HepG2 (cell line): ENCODE measurements around the gene MBL2. TPM values are rescaled to one million over a fixed set of nuclear protein-coding genes. Genes with fewer than 3 reads are reported as not detected.

Experiments used
- ATAC-seq: fragments of 200-7000 bp; cut with Tn5 transposase; 3 replicates; pipeline ENCODE4 v1.9.1; 2020; ENCODE audit warnings: mild to moderate bottlenecking, moderate library complexity
- BruUV-seq: library from RNA; stranded (reverse); fragments of 400-500 nt; replicated peaks from 2 replicates; lab custom pipeline; 2021; lab: Mats Ljungman, UMichigan
- CTCF ChIA-PET: fragments of 300-600 bp; formaldehyde crosslinking; extraction: SDS; loops from one replicate; lab custom pipeline; 2021; ENCODE audit warnings: low total read pairs, inconsistent platforms, low intra/inter-chr PET ratio; lab: Yijun Ruan, JAX
- POLR2A ChIA-PET: fragments of 350-600 bp; sonication (Branson Sonifier 250); formaldehyde crosslinking; loops from one replicate; lab custom pipeline; 2020; ENCODE audit warnings: antibody characterized with exemption, inconsistent platforms; lab: Yijun Ruan, JAX
- DNase-seq: peaks from one replicate; pipeline ENCODE4 v3.0.0-alpha.2; 2015; ENCODE audit warnings: low spot score
- FAIRE-seq: peaks from 3 replicates; lab custom pipeline; 2011; peaks lifted over from hg19 to GRCh38; lab: Jason Lieb, UNC
- H2AFZ ChIP-seq: one replicate; pipeline ENCODE4 v1.6.1; 2011; ENCODE audit warnings: low read length, inconsistent platforms
- H3K27ac ChIP-seq: fragments of 300-600 bp; 3 replicates; pipeline ENCODE4 v1.8.0; 2011; ENCODE audit warnings: mixed run types, mild to moderate bottlenecking, mixed read lengths, low read length, inconsistent platforms; ENCODE audit not compliant: insufficient read depth; ENCODE audit errors: extremely low read length
- H3K27me3 ChIP-seq, 2 experiments: fragments of 200-600 bp in 1 of 2; 2 replicates in 1 of 2; 3 replicates in 1 of 2; pipeline versions ENCODE4 v1.6.0 to v1.8.0; 2011; ENCODE audit warnings: low read length in 2 of 2, mild to moderate bottlenecking in 2 of 2, moderate library complexity in 2 of 2, inconsistent platforms in 1 of 2; ENCODE audit not compliant: insufficient read depth in 2 of 2, control insufficient read depth in 1 of 2
- H3K36me3 ChIP-seq, 2 experiments: fragments of 200-600 bp in 1 of 2; replicated peaks in 1 of 2; 2 replicates in 1 of 2; 3 replicates in 1 of 2; pipeline versions ENCODE4 v1.5.1 to v1.8.0; 2011; ENCODE audit warnings: low read length in 2 of 2, inconsistent platforms in 1 of 2; ENCODE audit not compliant: insufficient read depth in 2 of 2, control insufficient read depth in 1 of 2
- H3K4me1 ChIP-seq: 2 replicates; pipeline ENCODE4 v1.5.1; 2012; ENCODE audit warnings: low read length, inconsistent platforms; ENCODE audit not compliant: insufficient read depth
- H3K4me2 ChIP-seq: 2 replicates; pipeline ENCODE4 v1.6.0; 2011; ENCODE audit warnings: low read depth, low read length, inconsistent platforms
- H3K4me3 ChIP-seq, 3 experiments: fragments of 200-600 bp in 1 of 3; sonication (generic), shearing (Covaris generic) in 1 of 3; replicated peaks in 1 of 3; 2 replicates each; pipeline ENCODE4 v1.5.1; 2011 to 2016; ENCODE audit warnings: low read length in 3 of 3, inconsistent platforms in 2 of 3, low read depth in 2 of 3, mild to moderate bottlenecking in 2 of 3, control low read depth in 1 of 3, mixed read lengths in 1 of 3; ENCODE audit not compliant: insufficient read depth in 1 of 3
- H3K79me2 ChIP-seq: one replicate; pipeline ENCODE4 v1.6.1; 2011; ENCODE audit warnings: low read length, inconsistent platforms; ENCODE audit not compliant: insufficient read depth
- H3K9ac ChIP-seq: 2 replicates; pipeline ENCODE4 v1.6.0; 2011; ENCODE audit warnings: mild to moderate bottlenecking, low read depth, low read length, inconsistent platforms; ENCODE audit not compliant: insufficient read depth
- H3K9me3 ChIP-seq: 2 replicates; pipeline ENCODE4 v1.5.1; 2012; ENCODE audit warnings: mild to moderate bottlenecking, low read length
- H4K20me1 ChIP-seq: 2 replicates; pipeline ENCODE4 v1.6.0; 2011; ENCODE audit warnings: inconsistent platforms, mild to moderate bottlenecking, low read length, moderate library complexity; ENCODE audit not compliant: insufficient read depth
- BRD4 ChIP-seq: sonication (generic); formaldehyde crosslinking; IDR thresholded peaks from 2 replicates; pipeline ENCODE4 v1.4.0; 2020; ENCODE audit warnings: missing genetic modification reagents
- CREM ChIP-seq, 2 experiments: sonication (generic) in 1 of 2; formaldehyde crosslinking in 1 of 2; IDR thresholded peaks; 2 replicates each; pipeline versions ENCODE4 v1.4.0 to v1.6.1; 2016 to 2020; ENCODE audit warnings: antibody characterized with exemption in 1 of 2, mild to moderate bottlenecking in 1 of 2, missing genetic modification reagents in 1 of 2
- ELF3 ChIP-seq: IDR thresholded peaks from 2 replicates; pipeline ENCODE4 v1.6.1; 2016; ENCODE audit warnings: missing genetic modification reagents, missing compliant biosample characterization
- EP300 ChIP-seq, 3 experiments: sonication (generic) in 1 of 3; formaldehyde crosslinking in 1 of 3; IDR thresholded peaks; 2 replicates each; pipeline versions ENCODE4 v1.5.1 to v1.6.1; 2011 to 2020; ENCODE audit warnings: low read depth in 2 of 3, low read length in 2 of 3, borderline replicate concordance in 1 of 3, improper control_type of control experiment in 1 of 3, mild to moderate bottlenecking in 1 of 3, missing genetic modification reagents in 1 of 3, moderate library complexity in 1 of 3
- FOXO1 ChIP-seq: sonication (generic); formaldehyde crosslinking; IDR thresholded peaks from 2 replicates; pipeline ENCODE4 v1.4.0; 2020; ENCODE audit warnings: missing genetic modification reagents
- ZBTB20 ChIP-seq: sonication (generic); formaldehyde crosslinking; IDR thresholded peaks from 2 replicates; pipeline ENCODE4 v1.8.1; 2023; ENCODE audit warnings: missing genetic modification reagents, low read depth, mild to moderate bottlenecking, borderline replicate concordance
- ZBTB46 ChIP-seq: sonication (generic); formaldehyde crosslinking; IDR thresholded peaks from 2 replicates; pipeline ENCODE4 v1.4.0; 2020; ENCODE audit warnings: mild to moderate bottlenecking, missing genetic modification reagents, borderline replicate concordance
- ZFY ChIP-seq: sonication (generic); formaldehyde crosslinking; IDR thresholded peaks from 2 replicates; pipeline ENCODE4 v1.4.0; 2020; ENCODE audit warnings: missing genetic modification reagents
- ZNF251 ChIP-seq: sonication (generic); formaldehyde crosslinking; IDR thresholded peaks from 2 replicates; pipeline ENCODE4 v1.9.0; 2021; ENCODE audit warnings: mild to moderate bottlenecking, missing genetic modification reagents
- ZNF292 ChIP-seq: sonication (generic); formaldehyde crosslinking; IDR thresholded peaks from 2 replicates; pipeline ENCODE4 v1.8.1; 2022; ENCODE audit warnings: mild to moderate bottlenecking, low read depth, missing genetic modification reagents, borderline replicate concordance
- ZNF367 ChIP-seq: sonication (generic); formaldehyde crosslinking; IDR thresholded peaks from 2 replicates; pipeline ENCODE4 v1.4.0; 2020; ENCODE audit warnings: missing genetic modification reagents, borderline replicate concordance
- ZNF660 ChIP-seq: sonication (generic); formaldehyde crosslinking; IDR thresholded peaks from 2 replicates; pipeline ENCODE4 v1.5.1; 2020; ENCODE audit warnings: mild to moderate bottlenecking, low read depth, missing genetic modification reagents, borderline replicate concordance
- ZNF709 ChIP-seq: sonication (generic); formaldehyde crosslinking; IDR thresholded peaks from 2 replicates; pipeline ENCODE4 v1.5.0; 2020; ENCODE audit warnings: mild to moderate bottlenecking, missing genetic modification reagents
- ZNF781 ChIP-seq: sonication (generic); formaldehyde crosslinking; IDR thresholded peaks from 2 replicates; pipeline ENCODE4 v1.5.1; 2020; ENCODE audit warnings: borderline replicate concordance, mild to moderate bottlenecking, missing genetic modification reagents; ENCODE audit errors: not compliant biosample characterization
- WGBS: methylation state at CpG from one replicate; pipeline ENCODE4 v1.1.6; 2017; ENCODE audit warnings: low lambda C conversion rate; 5-methylcytosine and 5-hydroxymethylcytosine counted together
- in situ Hi-C: cut with HindIII; loops from 2 replicates; pipeline ENCODE4 v1.10.0; 2017; ENCODE audit warnings: low pct_unique_long_range_greater_than_20kb; ENCODE audit not compliant: extremely low pct_ligation_motif_present
- intact Hi-C: fragments of 100-400 bp; cut with micrococcal nuclease; formaldehyde crosslinking; loops from one replicate; pipeline ENCODE4 v1.10.0; 2022; ENCODE audit not compliant: unreplicated experiment
- polyA plus RNA-seq, 8 experiments: library from polyadenylated mRNA; depleted of rRNA in 3 of 8; stranded (reverse) in 7 of 8; unstranded in 1 of 8; fragments of >200 nt; fragmentation: Illumina TruSeq in 4 of 8; extraction: Trizol in 4 of 8; gene quantifications; 2 replicates each; pipeline versions ENCODE4 v1.2.1 to v1.2.3, GENCODE V29; 2011 to 2016; ENCODE audit warnings: low read depth in 4 of 8, missing spikeins in 1 of 8, mixed read lengths in 1 of 8; ENCODE audit not compliant: insufficient read depth in 1 of 8
- total RNA-seq, 5 experiments: library from RNA; depleted of rRNA; stranded (reverse); fragments of >200 nt; fragmentation: Illumina TruSeq; extraction: Trizol; gene quantifications; 2 replicates each; pipeline ENCODE4 v1.2.3, GENCODE V29; 2016; ENCODE audit warnings: low read depth in 1 of 5

The MBL2 gene
- total and polyA plus RNA-seq, 2 of the 13 experiments (the other 11 are each of a cell fraction or from before 2014, with no cell fraction given), result 9.6 to 16.2 TPM

- FAIRE-seq, result no peak
- WGBS, result 95% methylated on average over 5 of the region's 5 CpGs
- POLR2A ChIA-PET, result interaction anchor here (3.9 to 4.1 kb wide), 2 partner anchors 30 to 36 kb away, joined by 16 to 29 read pairs; no protein-coding TSS in a partner anchor
- peak overlapping the region; percentile 100 for H3K27ac ChIP-seq
- CTCF ChIA-PET, result interaction anchor here (8.0 kb wide), 1 partner anchor 36 kb away, joined by 218 read pairs; no protein-coding TSS in a partner anchor
- intact Hi-C loops, result no loop called here
- no peaks in the 10 kb centered on the region for H3K27me3 ChIP-seq
- no peak for ATAC-seq
- H3K36me3 ChIP-seq, result no peaks in the 10 kb centered on the region
- TF ChIP-seq FOXO1, result no peak
- no peak for TF ChIP-seq ZNF709 (CRISPR knock-in tag)
- no peak; the same call in 1 of the 2 replicates for TF ChIP-seq ZNF367 (CRISPR knock-in tag)
- TF ChIP-seq BRD4 (CRISPR knock-in tag), result peak; percentile 67; the same call in 1 of the 2 replicates
- no peaks in the 10 kb centered on the region for H4K20me1 ChIP-seq
- H3K9me3 ChIP-seq, result no peaks in the 10 kb centered on the region
- in situ Hi-C loops, result no loop called here
- no peak overlapping the region for H3K4me3 ChIP-seq
- H2AFZ ChIP-seq, result no peak overlapping the region
- H3K79me2 ChIP-seq, result no peaks in the 10 kb centered on the region
- H3K4me2 ChIP-seq, result no peak overlapping the region
- BruUV-seq, result no TSS peak
- no peak overlapping the region; the same call in 1 of the 2 replicates for H3K9ac ChIP-seq
- peaks cover 74% of the 10 kb centered on the region for H3K4me1 ChIP-seq
- no peak for DNase-seq
These were observed 4.8 kb upstream of the MBL2 start for GRCh38 chr10:52777414-52777813.

GRCh38 chr10:52776471-52776903, 3.9 kb upstream of the MBL2 start:
- FAIRE-seq (peak; percentile 71), DNase-seq (peak; percentile 64), ATAC-seq (no peak)
- POLR2A ChIA-PET, result interaction anchor here (2.8 to 3.9 kb wide), 4 partner anchors 15 to 35 kb away, joined by 12 to 29 read pairs (median 26); no protein-coding TSS in a partner anchor
- Histone ChIP-seq H3K27ac (peak overlapping the region; percentile 100), H4K20me1 (no peaks in the 10 kb centered on the region), H3K27me3 (no peaks in the 10 kb centered on the region), H3K36me3 (no peaks in the 10 kb centered on the region), H3K9ac (peak overlapping the region; percentile 91), H3K9me3 (no peaks in the 10 kb centered on the region), H3K4me1 (peaks cover 83% of the 10 kb centered on the region), H2AFZ (no peak overlapping the region), H3K4me2 (peak overlapping the region; percentile 99), H3K79me2 (no peaks in the 10 kb centered on the region), H3K4me3 (no peak overlapping the region)
- in situ Hi-C loops, result no loop called here
- BruUV-seq, result no TSS peak
- CTCF ChIA-PET, result interaction anchor here (8.0 kb wide), 1 partner anchor 35 kb away, joined by 218 read pairs; no protein-coding TSS in a partner anchor
- intact Hi-C loops, result loop anchor here (1.0 kb wide), 1 partner anchor 35 kb away; no protein-coding TSS in a partner anchor
- WGBS, result no CpG with 5 or more reads among the region's 1 CpG
- TF ChIP-seq CREM (IDR thresholded peaks at IDR 0.05), result peak; percentile 34; the same call in 1 of the 2 replicates
- TF ChIP-seq CREM (CRISPR knock-in tag; IDR thresholded peaks at IDR 0.05), result no peak
- peak; percentile 65 for TF ChIP-seq ZFY (CRISPR knock-in tag)
- no peak for TF ChIP-seq ZBTB46 (CRISPR knock-in tag)
- TF ChIP-seq ZNF781 (CRISPR knock-in tag), result no peak
- TF ChIP-seq EP300 (IDR thresholded peaks at IDR 0.05; ENCODE audit: low read depth in 2 of 2, low read length in 2 of 2), result peak in 1 of 2 experiments; percentile 74; a peak in 2 of 4 replicates
- peak; percentile 61; the same call in 1 of the 2 replicates for TF ChIP-seq EP300 (CRISPR knock-in tag; IDR thresholded peaks at IDR 0.05; ENCODE audit: borderline replicate concordance)
- peak; percentile 61; the same call in 1 of the 2 replicates for TF ChIP-seq ZNF292 (CRISPR knock-in tag)
- TF ChIP-seq FOXO1, result peak; percentile 65; the same call in 1 of the 2 replicates
- TF ChIP-seq ELF3 (CRISPR knock-in tag), result peak; percentile 39; the same call in 1 of the 2 replicates
- TF ChIP-seq ZNF251, result no peak
- no peak for TF ChIP-seq ZNF660
- peak; percentile 18; the same call in 1 of the 2 replicates for TF ChIP-seq ZBTB20 (CRISPR knock-in tag)
